HepG2 (cell line): Measurements from ENCODE around the gene GRM1. TPM values are rescaled to one million over a fixed set of nuclear protein-coding genes. Genes with fewer than 3 reads are reported as not detected.

Experiments used
- ATAC-seq: fragments of 200-7000 bp; cut with Tn5 transposase; 3 replicates; pipeline ENCODE4 v1.9.1; 2020; ENCODE audit warnings: mild to moderate bottlenecking, moderate library complexity
- BruUV-seq: library from RNA; stranded (reverse); fragments of 400-500 nt; replicated peaks from 2 replicates; lab custom pipeline; 2021; lab: Mats Ljungman, UMichigan
- CTCF ChIA-PET: fragments of 300-600 bp; formaldehyde crosslinking; extraction: SDS; loops from one replicate; lab custom pipeline; 2021; ENCODE audit warnings: low total read pairs, inconsistent platforms, low intra/inter-chr PET ratio; lab: Yijun Ruan, JAX
- POLR2A ChIA-PET: fragments of 350-600 bp; sonication (Branson Sonifier 250); formaldehyde crosslinking; loops from one replicate; lab custom pipeline; 2020; ENCODE audit warnings: antibody characterized with exemption, inconsistent platforms; lab: Yijun Ruan, JAX
- DNase-seq: peaks from one replicate; pipeline ENCODE4 v3.0.0-alpha.2; 2015; ENCODE audit warnings: low spot score
- FAIRE-seq: peaks from 3 replicates; lab custom pipeline; 2011; peaks lifted over from hg19 to GRCh38; lab: Jason Lieb, UNC
- H2AFZ ChIP-seq: one replicate; pipeline ENCODE4 v1.6.1; 2011; ENCODE audit warnings: low read length, inconsistent platforms
- H3K27ac ChIP-seq: fragments of 300-600 bp; 3 replicates; pipeline ENCODE4 v1.8.0; 2011; ENCODE audit warnings: mixed run types, mild to moderate bottlenecking, mixed read lengths, low read length, inconsistent platforms; ENCODE audit not compliant: insufficient read depth; ENCODE audit errors: extremely low read length
- H3K27me3 ChIP-seq, 2 experiments: fragments of 200-600 bp in 1 of 2; 2 replicates in 1 of 2; 3 replicates in 1 of 2; pipeline versions ENCODE4 v1.6.0 to v1.8.0; 2011; ENCODE audit warnings: low read length in 2 of 2, mild to moderate bottlenecking in 2 of 2, moderate library complexity in 2 of 2, inconsistent platforms in 1 of 2; ENCODE audit not compliant: insufficient read depth in 2 of 2, control insufficient read depth in 1 of 2
- H3K36me3 ChIP-seq, 2 experiments: fragments of 200-600 bp in 1 of 2; replicated peaks in 1 of 2; 2 replicates in 1 of 2; 3 replicates in 1 of 2; pipeline versions ENCODE4 v1.5.1 to v1.8.0; 2011; ENCODE audit warnings: low read length in 2 of 2, inconsistent platforms in 1 of 2; ENCODE audit not compliant: insufficient read depth in 2 of 2, control insufficient read depth in 1 of 2
- H3K4me1 ChIP-seq: 2 replicates; pipeline ENCODE4 v1.5.1; 2012; ENCODE audit warnings: low read length, inconsistent platforms; ENCODE audit not compliant: insufficient read depth
- H3K4me2 ChIP-seq: 2 replicates; pipeline ENCODE4 v1.6.0; 2011; ENCODE audit warnings: low read depth, low read length, inconsistent platforms
- H3K4me3 ChIP-seq, 3 experiments: fragments of 200-600 bp in 1 of 3; sonication (generic), shearing (Covaris generic) in 1 of 3; replicated peaks in 1 of 3; 2 replicates each; pipeline ENCODE4 v1.5.1; 2011 to 2016; ENCODE audit warnings: low read length in 3 of 3, inconsistent platforms in 2 of 3, low read depth in 2 of 3, mild to moderate bottlenecking in 2 of 3, control low read depth in 1 of 3, mixed read lengths in 1 of 3; ENCODE audit not compliant: insufficient read depth in 1 of 3
- H3K79me2 ChIP-seq: one replicate; pipeline ENCODE4 v1.6.1; 2011; ENCODE audit warnings: low read length, inconsistent platforms; ENCODE audit not compliant: insufficient read depth
- H3K9ac ChIP-seq: 2 replicates; pipeline ENCODE4 v1.6.0; 2011; ENCODE audit warnings: mild to moderate bottlenecking, low read depth, low read length, inconsistent platforms; ENCODE audit not compliant: insufficient read depth
- H3K9me3 ChIP-seq: 2 replicates; pipeline ENCODE4 v1.5.1; 2012; ENCODE audit warnings: mild to moderate bottlenecking, low read length
- H4K20me1 ChIP-seq: 2 replicates; pipeline ENCODE4 v1.6.0; 2011; ENCODE audit warnings: inconsistent platforms, mild to moderate bottlenecking, low read length, moderate library complexity; ENCODE audit not compliant: insufficient read depth
- GTF2F1 ChIP-seq: fragments of 150-350 bp; IDR thresholded peaks from 2 replicates; pipeline ENCODE4 v1.6.1; 2014; ENCODE audit warnings: low read length
- HOMEZ ChIP-seq: IDR thresholded peaks from 2 replicates; pipeline ENCODE4 v1.6.1; 2016; ENCODE audit warnings: low read depth
- MBNL3 ChIP-seq: fragments of 250-450 bp; sonication (Bioruptor Pico); conservative IDR thresholded peaks from 2 replicates; pipeline ENCODE4 v1.8.0; 2022; ENCODE audit warnings: mild to moderate bottlenecking, inconsistent platforms
- NFKB2 ChIP-seq: sonication (generic); formaldehyde crosslinking; IDR thresholded peaks from 2 replicates; pipeline ENCODE4 v1.4.0; 2020; ENCODE audit warnings: missing genetic modification reagents, borderline replicate concordance
- ONECUT2 ChIP-seq: sonication (generic); formaldehyde crosslinking; IDR thresholded peaks from 2 replicates; pipeline ENCODE4 v1.4.0; 2020; ENCODE audit warnings: missing genetic modification reagents
- PITX1 ChIP-seq: sonication (generic); formaldehyde crosslinking; IDR thresholded peaks from 2 replicates; pipeline ENCODE4 v1.5.1; 2020; ENCODE audit warnings: mild to moderate bottlenecking, missing genetic modification reagents
- RELA ChIP-seq: sonication (generic); formaldehyde crosslinking; IDR thresholded peaks from 2 replicates; pipeline ENCODE4 v1.4.0; 2020; ENCODE audit warnings: missing genetic modification reagents
- REXO4 ChIP-seq: sonication (generic); formaldehyde crosslinking; IDR thresholded peaks from 2 replicates; pipeline ENCODE4 v1.8.0; 2022; ENCODE audit warnings: missing genetic modification reagents, mild to moderate bottlenecking, borderline replicate concordance
- SKI ChIP-seq: fragments of 450-650 bp; IDR thresholded peaks from one replicate; pipeline ENCODE4 v1.6.1; 2018; ENCODE audit warnings: mild to moderate bottlenecking; ENCODE audit not compliant: partially characterized antibody
- THRA ChIP-seq: sonication (generic); formaldehyde crosslinking; IDR thresholded peaks from 2 replicates; pipeline ENCODE4 v1.4.0; 2020; ENCODE audit warnings: missing genetic modification reagents, borderline replicate concordance
- TOE1 ChIP-seq: sonication (generic); formaldehyde crosslinking; IDR thresholded peaks from 2 replicates; pipeline ENCODE4 v1.4.0; 2020; ENCODE audit warnings: mild to moderate bottlenecking, missing genetic modification reagents
- ZBTB2 ChIP-seq: sonication (generic); formaldehyde crosslinking; IDR thresholded peaks from 2 replicates; pipeline ENCODE4 v1.8.0; 2022; ENCODE audit warnings: low read depth, missing genetic modification reagents
- ZBTB33 ChIP-seq: sonication (generic); formaldehyde crosslinking; IDR thresholded peaks from 2 replicates; pipeline ENCODE4 v1.4.0; 2020; ENCODE audit warnings: missing genetic modification reagents
- ZNF264 ChIP-seq: sonication (generic); formaldehyde crosslinking; IDR thresholded peaks from 2 replicates; pipeline ENCODE4 v1.4.0; 2020; ENCODE audit warnings: missing genetic modification reagents
- ZNF556 ChIP-seq: sonication (generic); formaldehyde crosslinking; IDR thresholded peaks from 2 replicates; pipeline ENCODE4 v1.4.0; 2020; ENCODE audit warnings: mild to moderate bottlenecking, missing genetic modification reagents, borderline replicate concordance
- ZNF687 ChIP-seq: sonication (generic); formaldehyde crosslinking; IDR thresholded peaks from 2 replicates; pipeline ENCODE4 v1.5.1; 2020; ENCODE audit warnings: mild to moderate bottlenecking, missing genetic modification reagents, moderate library complexity
- in situ Hi-C: cut with HindIII; loops from 2 replicates; pipeline ENCODE4 v1.10.0; 2017; ENCODE audit warnings: low pct_unique_long_range_greater_than_20kb; ENCODE audit not compliant: extremely low pct_ligation_motif_present
- intact Hi-C: fragments of 100-400 bp; cut with micrococcal nuclease; formaldehyde crosslinking; loops from one replicate; pipeline ENCODE4 v1.10.0; 2022; ENCODE audit not compliant: unreplicated experiment
- polyA plus RNA-seq, 8 experiments: library from polyadenylated mRNA; depleted of rRNA in 3 of 8; stranded (reverse) in 7 of 8; unstranded in 1 of 8; fragments of >200 nt; fragmentation: Illumina TruSeq in 4 of 8; extraction: Trizol in 4 of 8; gene quantifications; 2 replicates each; pipeline versions ENCODE4 v1.2.1 to v1.2.3, GENCODE V29; 2011 to 2016; ENCODE audit warnings: low read depth in 4 of 8, missing spikeins in 1 of 8, mixed read lengths in 1 of 8; ENCODE audit not compliant: insufficient read depth in 1 of 8
- total RNA-seq, 5 experiments: library from RNA; depleted of rRNA; stranded (reverse); fragments of >200 nt; fragmentation: Illumina TruSeq; extraction: Trizol; gene quantifications; 2 replicates each; pipeline ENCODE4 v1.2.3, GENCODE V29; 2016; ENCODE audit warnings: low read depth in 1 of 5

Gene GRM1
- total and polyA plus RNA-seq, 2 of the 13 experiments (the other 11 are each of a cell fraction or from before 2014, with no cell fraction given), result 0.09 TPM; not detected in 1

GRCh38 chr6:146302994-146303393, 274.1 kb downstream of the GRM1 start:
- ChIA-PET CTCF (no interaction called here), POLR2A (no interaction called here)
- H4K20me1 ChIP-seq, result no peaks in the 10 kb centered on the region
- no peaks in the 10 kb centered on the region for H3K27me3 ChIP-seq
- no peaks in the 10 kb centered on the region for H3K36me3 ChIP-seq
- no peaks in the 10 kb centered on the region for H3K9me3 ChIP-seq
- H3K4me1 ChIP-seq, result no peaks in the 10 kb centered on the region
- in situ Hi-C loops, result no loop called here
- no peak overlapping the region for H3K4me2 ChIP-seq
- BruUV-seq, result no TSS peak
- intact Hi-C loops, result no loop called here
- no peak for ATAC-seq
- H3K9ac ChIP-seq, result no peak overlapping the region
- no peaks in the 10 kb centered on the region for H3K79me2 ChIP-seq
- H3K4me3 ChIP-seq, result no peak overlapping the region
- no peak overlapping the region for H2AFZ ChIP-seq
- no peak overlapping the region for H3K27ac ChIP-seq
- no peak for FAIRE-seq
- no peak for DNase-seq
- TF ChIP-seq ZNF687, result no peak
- TF ChIP-seq TOE1 (CRISPR knock-in tag), result no peak
- no peak for TF ChIP-seq ZBTB33 (CRISPR knock-in tag)
- no peak for TF ChIP-seq GTF2F1
- no peak for TF ChIP-seq THRA
- TF ChIP-seq PITX1 (CRISPR knock-in tag), result no peak
- no peak for TF ChIP-seq ZBTB2 (CRISPR knock-in tag)
- TF ChIP-seq ZNF264 (CRISPR knock-in tag), result no peak
- TF ChIP-seq ONECUT2 (CRISPR knock-in tag), result no peak
- no peak for TF ChIP-seq RELA (CRISPR knock-in tag)
- TF ChIP-seq HOMEZ, result no peak
- no peak for TF ChIP-seq SKI
- TF ChIP-seq REXO4, result no peak
- TF ChIP-seq ZNF556 (CRISPR knock-in tag), result no peak
- no peak for TF ChIP-seq MBNL3 (CRISPR knock-in tag)
- no peak for TF ChIP-seq NFKB2 (CRISPR knock-in tag)
